Dermis lymphatic vessel endothelial cell (primary cell): ENCODE measurements around the gene ZNF451. TPM values are rescaled to one million over a fixed set of nuclear protein-coding genes. Genes with fewer than 3 reads are reported as not detected.

ENCODE experiments used
- total RNA-seq: library from RNA; depleted of rRNA; stranded (reverse); fragments of >200 nt; gene quantifications from 2 replicates; pipeline ENCODE4 v1.2.1, GENCODE V29; 2014

The ZNF451 gene
- total RNA-seq, result 55.8 and 61.2 TPM in 2 replicates

GRCh38 chr6:57089687-57090457, at the start of gene ZNF451:
ZNF451 (plus strand) TSS chr6:57090188; CDS start chr6:57090254, 66 bp downstream.

GRCh38 chr6:57046332-57047256, 43.4 kb upstream of the ZNF451 start, which contains the start of gene KIAA1586:
KIAA1586 (plus strand) TSS chr6:57046693; CDS start chr6:57046756, 63 bp downstream.

DNA sequence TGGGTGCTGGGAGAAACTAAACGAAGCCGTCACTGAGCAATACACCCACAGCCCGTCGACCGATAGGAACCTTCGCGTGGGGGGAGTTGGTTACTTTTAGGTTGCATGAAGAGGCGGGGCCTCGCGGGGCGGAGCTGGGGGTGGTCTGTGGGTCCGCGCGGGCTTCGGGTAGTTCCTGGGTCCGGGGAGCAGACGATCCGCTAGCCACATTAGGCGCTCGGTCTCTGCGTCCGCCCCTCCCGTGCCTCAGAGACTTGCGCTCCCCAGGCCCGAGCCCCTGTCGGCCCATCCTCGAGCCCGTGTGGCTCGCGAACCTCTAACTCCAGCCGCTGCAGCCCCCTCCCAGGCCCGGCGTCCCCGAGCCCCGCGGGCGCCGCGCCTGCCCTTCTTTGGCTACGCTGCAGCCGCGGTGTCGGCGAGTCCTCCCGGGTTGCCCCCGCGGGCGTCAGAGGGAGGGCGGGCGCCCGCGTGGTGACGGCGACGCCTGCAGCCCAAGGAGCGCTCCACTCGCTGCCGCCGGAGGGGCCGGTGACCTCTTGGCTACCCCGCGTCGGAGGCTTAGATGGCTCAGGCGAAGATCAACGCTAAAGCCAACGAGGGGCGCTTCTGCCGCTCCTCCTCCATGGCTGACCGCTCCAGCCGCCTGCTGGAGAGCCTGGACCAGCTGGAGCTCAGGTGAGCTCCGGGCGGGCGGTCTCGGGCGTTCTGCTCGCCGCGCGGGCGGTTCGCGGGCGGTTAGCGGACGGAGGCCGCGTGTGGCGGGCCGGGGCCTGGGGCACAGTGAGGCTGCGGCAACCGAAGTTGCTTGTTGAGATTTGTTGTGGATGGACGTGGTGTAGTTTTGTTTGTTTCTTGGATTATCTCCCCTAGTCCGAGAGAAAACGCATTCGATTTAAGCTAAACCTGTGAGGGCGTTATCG, 82.4 kb downstream of the ZNF451 start, which contains the start of gene BAG2:
Gene BAG2 (plus strand): TSS at position 191 of the 920 bp plus-strand sequence. CDS start 372 bp downstream, at position 563.

Other genes with a start within 250 kb of the ZNF451 start
- under 0.01 and 0.11 TPM in 2 replicates for gene BEND6, start 135.1 kb upstream of the ZNF451 start, total RNA-seq
- 13.9 and 21.2 TPM in 2 replicates for gene KIAA1586, start 43.5 kb upstream of the ZNF451 start, total RNA-seq
- 0.33 and 0.43 TPM in 2 replicates for gene BAG2, start 82.1 kb downstream of the ZNF451 start, total RNA-seq
- gene RAB23, start 132.1 kb downstream of the ZNF451 start, total RNA-seq, result 4.1 and 5.2 TPM in 2 replicates
- 9.6 and 10.5 TPM in 2 replicates for gene PRIM2, start 227.4 kb downstream of the ZNF451 start, total RNA-seq